Measurements from ENCODE around the gene KLK5. TPM values are rescaled to one million over a fixed set of nuclear protein-coding genes. Genes with fewer than 3 reads are reported as not detected.
"Not testable (repeated sequence)": the region's sequence is repeated elsewhere in the genome, so short reads cannot be mapped to it uniquely, and the experiment has no call there.

KLK5 gene
- total RNA-seq, 2 experiments from 2014 or later: not detected

GRCh38 chr19:50897612-50898011, 55.2 kb downstream of the KLK5 start:
- no peaks in the 10 kb centered on the region for H3K4me1 Mint-ChIP-seq (ENCODE audit: low read depth)
- DNase-seq: no peak
- Histone ChIP-seq H3K36me3 (ENCODE audit: insufficient read depth, low read length) (no peaks in the 10 kb centered on the region), H3K9me3 (ENCODE audit: control insufficient read depth in 1 of 2, insufficient read depth in 1 of 2, low read length in 2 of 2) (peaks cover 4 to 21% of the 10 kb centered on the region in 2 experiments), H3K27ac (ENCODE audit: low read depth in 1 of 2, low read length in 2 of 2) (no peak overlapping the region), H3K4me1 (ENCODE audit: insufficient read depth, low read length) (no peaks in the 10 kb centered on the region), H3K27me3 (ENCODE audit: control insufficient read depth in 1 of 2, insufficient read depth in 2 of 2, low read length in 2 of 2) (peaks cover under 1 to 15% of the 10 kb centered on the region in 2 experiments), H3K4me3 (ENCODE audit: low read length) (no peak overlapping the region)
- H3K36me3 Mint-ChIP-seq (ENCODE audit: low read depth): no peaks in the 10 kb centered on the region
- ChIA-PET POLR2A (no interaction called here), CTCF (no interaction called here)
- no peak overlapping the region for H3K4me3 Mint-ChIP-seq
- TF ChIP-seq CTCF (IDR thresholded peaks at IDR 0.05): no peak
- intact Hi-C loops (cut with DNase I, micrococcal nuclease): no loop called here
- H3K27me3 Mint-ChIP-seq: peaks cover 44% of the 10 kb centered on the region
- no peaks in the 10 kb centered on the region for H3K9me3 Mint-ChIP-seq
- no peak for ATAC-seq (ENCODE audit: poor library complexity)
- H3K27ac Mint-ChIP-seq: no peak overlapping the region

- Mint-ChIP-seq H3K27ac (no peak overlapping the region), H3K9me3 (no peaks in the 10 kb centered on the region), H3K27me3 (peaks cover 43% of the 10 kb centered on the region), H3K4me1 (ENCODE audit: low read depth) (no peaks in the 10 kb centered on the region), H3K36me3 (ENCODE audit: low read depth) (no peaks in the 10 kb centered on the region), H3K4me3 (no peak overlapping the region)
- ATAC-seq (ENCODE audit: poor library complexity) (no peak), DNase-seq (no peak)
- H3K36me3 ChIP-seq (ENCODE audit: insufficient read depth, low read length): no peaks in the 10 kb centered on the region
- H3K4me3 ChIP-seq (ENCODE audit: low read length): no peak overlapping the region
- no peak for TF ChIP-seq CTCF (IDR thresholded peaks at IDR 0.05)
- H3K9me3 ChIP-seq (ENCODE audit: control insufficient read depth in 1 of 2, insufficient read depth in 1 of 2, low read length in 2 of 2): peaks cover 4 to 21% of the 10 kb centered on the region in 2 experiments
- intact Hi-C loops (cut with DNase I, micrococcal nuclease): no loop called here
- ChIA-PET CTCF (no interaction called here), POLR2A (no interaction called here)
- H3K27me3 ChIP-seq (ENCODE audit: control insufficient read depth in 1 of 2, insufficient read depth in 2 of 2, low read length in 2 of 2): peaks cover 2 to 11% of the 10 kb centered on the region in 2 experiments
- H3K27ac ChIP-seq (ENCODE audit: low read depth in 1 of 2, low read length in 2 of 2): no peak overlapping the region
- H3K4me1 ChIP-seq (ENCODE audit: insufficient read depth, low read length): no peaks in the 10 kb centered on the region
These were observed 55.6 kb downstream of the KLK5 start for GRCh38 chr19:50897191-50897607.

GRCh38 chr19:50896591-50897190, 56.1 kb downstream of the KLK5 start:
- H3K27ac ChIP-seq (ENCODE audit: low read depth in 1 of 2, low read length in 2 of 2): no peak overlapping the region
- peaks cover 2 to 10% of the 10 kb centered on the region in 2 experiments for H3K27me3 ChIP-seq (ENCODE audit: control insufficient read depth in 1 of 2, insufficient read depth in 2 of 2, low read length in 2 of 2)
- CTCF ChIA-PET: interaction anchor here (1.2 kb wide), 1 partner anchor 25 kb away, joined by 4 read pairs; no protein-coding TSS in a partner anchor
- no peak overlapping the region for H3K27ac Mint-ChIP-seq
- POLR2A ChIA-PET: no interaction called here
- no peaks in the 10 kb centered on the region for H3K36me3 Mint-ChIP-seq (ENCODE audit: low read depth)
- DNase-seq (no peak), ATAC-seq (ENCODE audit: poor library complexity) (no peak)
- H3K27me3 Mint-ChIP-seq: peaks cover 48% of the 10 kb centered on the region
- peaks cover 4 to 21% of the 10 kb centered on the region in 2 experiments for H3K9me3 ChIP-seq (ENCODE audit: control insufficient read depth in 1 of 2, insufficient read depth in 1 of 2, low read length in 2 of 2)
- H3K4me3 Mint-ChIP-seq: no peak overlapping the region
- no peaks in the 10 kb centered on the region for H3K4me1 Mint-ChIP-seq (ENCODE audit: low read depth)
- H3K4me3 ChIP-seq (ENCODE audit: low read length): no peak overlapping the region
- no peaks in the 10 kb centered on the region for H3K4me1 ChIP-seq (ENCODE audit: insufficient read depth, low read length)
- no peaks in the 10 kb centered on the region for H3K36me3 ChIP-seq (ENCODE audit: insufficient read depth, low read length)
- H3K9me3 Mint-ChIP-seq: no peaks in the 10 kb centered on the region
- no peak for TF ChIP-seq CTCF (IDR thresholded peaks at IDR 0.05)
- intact Hi-C loops (cut with DNase I, micrococcal nuclease): no loop called here

- intact Hi-C loops (cut with DNase I, micrococcal nuclease); H3K27ac ChIP-seq (ENCODE audit: low read depth in 1 of 2, low read length in 2 of 2); H3K36me3 Mint-ChIP-seq (ENCODE audit: low read depth); H3K9me3 Mint-ChIP-seq; H3K4me1 Mint-ChIP-seq (ENCODE audit: low read depth); POLR2A ChIA-PET; ATAC-seq (ENCODE audit: poor library complexity); H3K4me3 Mint-ChIP-seq; H3K27me3 ChIP-seq (ENCODE audit: control insufficient read depth in 1 of 2, insufficient read depth in 2 of 2, low read length in 2 of 2); H3K36me3 ChIP-seq (ENCODE audit: insufficient read depth, low read length); H3K4me3 ChIP-seq (ENCODE audit: low read length); DNase-seq; H3K4me1 ChIP-seq (ENCODE audit: insufficient read depth, low read length); H3K27ac Mint-ChIP-seq: not testable (repeated sequence)
- CTCF ChIA-PET: interaction anchor here (1.2 kb wide), 1 partner anchor 26 kb away, joined by 4 read pairs; no protein-coding TSS in a partner anchor
- peaks cover 50% of the 10 kb centered on the region for H3K27me3 Mint-ChIP-seq
- H3K9me3 ChIP-seq (ENCODE audit: control insufficient read depth in 1 of 2, insufficient read depth in 1 of 2, low read length in 2 of 2): peaks cover 4 to 21% of the 10 kb centered on the region in 2 experiments
These were observed 56.7 kb downstream of the KLK5 start for GRCh38 chr19:50896089-50896590.

Measured in CD4-positive, alpha-beta T cell (primary cell).